Muscle layer of duodenum (tissue), 2 donors: ENCODE measurements around the gene DR1.
"Not testable (repeated sequence)": the region's sequence is repeated elsewhere in the genome, so short reads cannot be mapped to it uniquely, and the experiment has no call there.

Experiments used
- H3K27ac ChIP-seq: one replicate; pipeline ENCODE4 v1.7.0; 2013; ENCODE audit warnings: mild to moderate bottlenecking, low read length
- H3K27me3 ChIP-seq: one replicate; pipeline ENCODE4 v1.7.0; 2013; ENCODE audit warnings: low read depth, mild to moderate bottlenecking, control low read depth, low read length
- H3K36me3 ChIP-seq, 2 donors: one replicate each; pipeline ENCODE4 v1.7.0; 2013; ENCODE audit warnings: low read length in 2 of 2, control low read depth in 1 of 2, mild to moderate bottlenecking in 1 of 2; ENCODE audit not compliant: insufficient read depth in 2 of 2, control insufficient read depth in 1 of 2
- H3K4me1 ChIP-seq, 2 donors: one replicate each; pipeline ENCODE4 v1.7.0; 2013; ENCODE audit warnings: low read length in 2 of 2, mild to moderate bottlenecking in 2 of 2, control low read depth in 1 of 2, moderate library complexity in 1 of 2; ENCODE audit not compliant: insufficient read depth in 2 of 2, control insufficient read depth in 1 of 2
- H3K4me3 ChIP-seq, 2 donors: one replicate each; pipeline ENCODE4 v1.7.0; 2013; ENCODE audit warnings: low read length in 2 of 2, low read depth in 1 of 2, mild to moderate bottlenecking in 1 of 2
- H3K9me3 ChIP-seq, 2 donors: one replicate each; pipeline ENCODE4 v1.7.0; 2013; ENCODE audit warnings: low read length in 2 of 2, control low read depth in 1 of 2, mild to moderate bottlenecking in 1 of 2; ENCODE audit not compliant: control insufficient read depth in 1 of 2
- donor health status: healthy.

Gene DR1

GRCh38 chr1:93344484-93344883, 1.2 kb upstream of the DR1 start:
- peaks cover 0 to 4% of the 10 kb centered on the region in 2 donors for H3K36me3 ChIP-seq
- H3K4me3 ChIP-seq = no peak overlapping the region
- H3K4me1 ChIP-seq = peaks cover 4 to 42% of the 10 kb centered on the region in 2 donors

GRCh38 chr1:93344886-93345632, 648 bp upstream of the DR1 start:
- H3K4me1 ChIP-seq = peaks cover 4 to 44% of the 10 kb centered on the region in 2 donors
- H3K36me3 ChIP-seq = peaks cover 0 to 4% of the 10 kb centered on the region in 2 donors
- no peaks in the 10 kb centered on the region for H3K9me3 ChIP-seq
- H3K27ac ChIP-seq = peak overlapping the region; percentile 100
- peak overlapping the region; percentile 94 to 99 for H3K4me3 ChIP-seq
- no peaks in the 10 kb centered on the region for H3K27me3 ChIP-seq

More at GRCh38 chr1:93344484-93344883, 1.2 kb upstream of the DR1 start:
- H3K9me3 ChIP-seq = no peaks in the 10 kb centered on the region
- H3K27me3 ChIP-seq = no peaks in the 10 kb centered on the region
- no peak overlapping the region for H3K27ac ChIP-seq

- no peaks in the 10 kb centered on the region for H3K27me3 ChIP-seq
- peaks cover 4 to 48% of the 10 kb centered on the region in 2 donors for H3K4me1 ChIP-seq
- H3K9me3 ChIP-seq = no peaks in the 10 kb centered on the region
- H3K36me3 ChIP-seq = peaks cover 0 to 4% of the 10 kb centered on the region in 2 donors
- H3K27ac ChIP-seq = peak overlapping the region; percentile 100
- peak overlapping the region; percentile 94 to 99 for H3K4me3 ChIP-seq
Measured at GRCh38 chr1:93346421-93346993, 800 bp downstream of the DR1 start.

- H3K36me3 ChIP-seq = peaks cover 0 to 4% of the 10 kb centered on the region in 2 donors
- H3K27ac ChIP-seq = peak overlapping the region; percentile 100
- peak overlapping the region; percentile 94 to 99 for H3K4me3 ChIP-seq
- peaks cover 4 to 47% of the 10 kb centered on the region in 2 donors for H3K4me1 ChIP-seq
- no peaks in the 10 kb centered on the region for H3K9me3 ChIP-seq
- no peaks in the 10 kb centered on the region for H3K27me3 ChIP-seq
Measured at GRCh38 chr1:93347334-93347899, 1.7 kb downstream of the DR1 start.

- Histone ChIP-seq H3K4me1 (peaks cover 7 to 44% of the 10 kb centered on the region in 2 donors), H3K9me3 (no peaks in the 10 kb centered on the region), H3K27me3 (no peaks in the 10 kb centered on the region), H3K36me3 (peaks cover 0 to 4% of the 10 kb centered on the region in 2 donors), H3K27ac (peak overlapping the region; percentile 19), H3K4me3 (peak overlapping the region; percentile 94 to 99)
Measured at GRCh38 chr1:93348104-93348728, 2.5 kb downstream of the DR1 start.

GRCh38 chr1:93349231-93350135, 3.8 kb downstream of the DR1 start:
- no peak overlapping the region for H3K27ac ChIP-seq
- H3K4me1 ChIP-seq = peaks cover 11 to 44% of the 10 kb centered on the region in 2 donors

GRCh38 chr1:93350322-93350721, 4.6 kb downstream of the DR1 start:
- no peaks in the 10 kb centered on the region for H3K27me3 ChIP-seq
- H3K4me3 ChIP-seq = no peak overlapping the region
- no peaks in the 10 kb centered on the region for H3K9me3 ChIP-seq
- H3K27ac ChIP-seq = no peak overlapping the region
- peaks cover 11 to 43% of the 10 kb centered on the region in 2 donors for H3K4me1 ChIP-seq
- peaks cover 7 to 11% of the 10 kb centered on the region in 2 donors for H3K36me3 ChIP-seq

More at GRCh38 chr1:93349231-93350135, 3.8 kb downstream of the DR1 start:
- peaks cover 4 to 6% of the 10 kb centered on the region in 2 donors for H3K36me3 ChIP-seq
- H3K27me3 ChIP-seq = no peaks in the 10 kb centered on the region
- H3K9me3 ChIP-seq = no peaks in the 10 kb centered on the region
- peak overlapping the region; percentile 94 to 99 for H3K4me3 ChIP-seq

GRCh38 chr1:93350875-93351274, 5.2 kb downstream of the DR1 start:
- H3K4me3 ChIP-seq = no peak overlapping the region
- H3K4me1 ChIP-seq = peaks cover 11 to 43% of the 10 kb centered on the region in 2 donors
- no peaks in the 10 kb centered on the region for H3K27me3 ChIP-seq

GRCh38 chr1:93351346-93351745, 5.6 kb downstream of the DR1 start:
- Histone ChIP-seq H3K4me1 (peaks cover 11 to 43% of the 10 kb centered on the region in 2 donors), H3K36me3 (peaks cover 14 to 15% of the 10 kb centered on the region in 2 donors)
- H3K27ac ChIP-seq, H3K9me3 ChIP-seq, H3K4me3 ChIP-seq, H3K27me3 ChIP-seq: not testable (repeated sequence)

More at GRCh38 chr1:93350875-93351274, 5.2 kb downstream of the DR1 start:
- Histone ChIP-seq H3K36me3 (peaks cover 10 to 11% of the 10 kb centered on the region in 2 donors), H3K27ac (no peak overlapping the region), H3K9me3 (no peaks in the 10 kb centered on the region)

- H3K36me3 ChIP-seq = peaks cover 20 to 21% of the 10 kb centered on the region in 2 donors
- no peaks in the 10 kb centered on the region for H3K27me3 ChIP-seq
- no peak overlapping the region for H3K27ac ChIP-seq
- H3K4me1 ChIP-seq = peaks cover 11 to 43% of the 10 kb centered on the region in 2 donors
- H3K4me3 ChIP-seq = no peak overlapping the region
- no peaks in the 10 kb centered on the region for H3K9me3 ChIP-seq
Measured at GRCh38 chr1:93352376-93352775, 6.7 kb downstream of the DR1 start.
